OCI-LY7 (cell line): ENCODE measurements around the gene HEPN1.

Experiments
- CTCF ChIP-seq: fragments of 200-600 bp; sonication (generic); conservative IDR thresholded peaks from 2 replicates; pipeline ENCODE4 v1.5.1; 2014; ENCODE audit warnings: mild to moderate bottlenecking, antibody characterized with exemption, low read length, moderate library complexity, mixed read lengths
- EZH2phosphoT487 ChIP-seq: fragments of 200-600 bp; sonication (generic); IDR thresholded peaks from 2 replicates; pipeline ENCODE4 v1.6.1; 2018; ENCODE audit warnings: low read depth, borderline replicate concordance, mild to moderate bottlenecking, mixed run types, antibody characterized with exemption, low read length, moderate library complexity, mixed read lengths

- no peak for TF ChIP-seq CTCF
- no peak for TF ChIP-seq EZH2phosphoT487
Measured at GRCh38 chr11:124920356-124920755, 1.3 kb downstream of the HEPN1 start.
